Ovary (tissue), 3 donors: ENCODE results near the gene LUC7L3.

ENCODE experiments used
- CTCF ChIP-seq, 3 donors: fragments of 450-650 bp in 2 of 3; fragments of 200-600 bp in 1 of 3; IDR thresholded peaks; one replicate each; pipeline versions ENCODE4 v1.5.1 to v1.8.0; 2016 to 2022; ENCODE audit warnings: antibody characterized with exemption in 3 of 3, mild to moderate bottlenecking in 1 of 3
- EP300 ChIP-seq: sonication (generic); formaldehyde crosslinking; IDR thresholded peaks from one replicate; pipeline ENCODE4 v1.6.1; 2017; ENCODE audit warnings: antibody characterized with exemption
- POLR2A ChIP-seq: fragments of 450-650 bp; IDR thresholded peaks from one replicate; pipeline ENCODE4 v1.6.1; 2017; ENCODE audit warnings: antibody characterized with exemption, mild to moderate bottlenecking, moderate library complexity
- donor health status: DM: no; HTN: no; CAD: no.

GRCh38 chr17:50805486-50805885, 86.1 kb downstream of the LUC7L3 start:
- TF ChIP-seq CTCF (IDR thresholded peaks at IDR 0.05) (no peak), POLR2A (no peak), EP300 (no peak)
